SK-MEL-5 (cell line): ENCODE measurements around the gene SCG2. TPM values are rescaled to one million over a fixed set of nuclear protein-coding genes. Genes with fewer than 3 reads are reported as not detected.

ENCODE experiments used
- total RNA-seq: library from RNA; depleted of rRNA; stranded (reverse); fragments of >200 nt; shearing (Covaris generic); gene quantifications from 2 replicates; pipeline ENCODE4 v1.2.3, GENCODE V29; 2014; rRNA removed

SCG2 gene
- total RNA-seq, 1 experiment from 2014 or later = 5.9 TPM

Other genes starting within 250 kb of the SCG2 start
- gene AP1S3, start 235.2 kb upstream of the SCG2 start, total RNA-seq = 12.7 and 15.5 TPM in 2 replicates